HG03280 (cell line): ENCODE data around the gene AAMP.

Experiments used
- ATAC-seq: cut with Tn5 transposase; IDR thresholded peaks from one replicate; pipeline ENCODE4 v1.9.1; 2021; ENCODE audit warnings: mild to moderate bottlenecking, moderate library complexity; ENCODE audit not compliant: unreplicated experiment

AAMP gene

GRCh38 chr2:218260742-218261422 is 9.1 kb downstream of the AAMP start, which contains the start of gene GPBAR1:
GPBAR1 (plus strand) TSS chr2:218261015; CDS start chr2:218262725, 1,710 bp downstream.
- no peak for ATAC-seq

GRCh38 chr2:218260166-218260565 is 9.8 kb downstream of the AAMP start:
- no peak for ATAC-seq

GRCh38 chr2:218259099-218259961 is 10.6 kb downstream of the AAMP start:
- ATAC-seq = no peak

- peak; percentile 71 for ATAC-seq
These were observed 12.5 kb downstream of the AAMP start for GRCh38 chr2:218257390-218257981.

- ATAC-seq = no peak
These were observed 13.2 kb downstream of the AAMP start for GRCh38 chr2:218256612-218257350.

- ATAC-seq = no peak
These were observed 14.5 kb downstream of the AAMP start for GRCh38 chr2:218255446-218255845.

- ATAC-seq = no peak
These were observed 16.7 kb downstream of the AAMP start for GRCh38 chr2:218253232-218253625.

- ATAC-seq = no peak
These were observed 17.3 kb downstream of the AAMP start for GRCh38 chr2:218252509-218253231.

- ATAC-seq = no peak
These were observed 20.2 kb downstream of the AAMP start for GRCh38 chr2:218249691-218250090.

- ATAC-seq = no peak
These were observed 24.7 kb downstream of the AAMP start for GRCh38 chr2:218245214-218245613.

GRCh38 chr2:218244665-218245064 is 25.3 kb downstream of the AAMP start:
- ATAC-seq = no peak

GRCh38 chr2:218244204-218244603 is 25.7 kb downstream of the AAMP start:
- no peak for ATAC-seq

- ATAC-seq = no peak
These were observed 31.1 kb downstream of the AAMP start for GRCh38 chr2:218238887-218239286.

GRCh38 chr2:218236829-218237228 is 33.1 kb downstream of the AAMP start:
- no peak for ATAC-seq

GRCh38 chr2:218235017-218235416 is 34.9 kb downstream of the AAMP start:
- ATAC-seq = no peak

- no peak for ATAC-seq
These were observed 35.4 kb downstream of the AAMP start for GRCh38 chr2:218234521-218234920.

GRCh38 chr2:218233543-218233942 is 36.4 kb downstream of the AAMP start:
- no peak for ATAC-seq

- peak; percentile 40 for ATAC-seq
These were observed 39.1 kb downstream of the AAMP start for GRCh38 chr2:218230882-218231281.

GRCh38 chr2:218229851-218230250 is 40.1 kb downstream of the AAMP start:
- no peak for ATAC-seq

GRCh38 chr2:218229239-218229638 is 40.7 kb downstream of the AAMP start:
- ATAC-seq = peak; percentile 83
